NCI-H345 treated with DMSO at 0.1 percent for 48 hours (cell line): ENCODE results near the gene TMEM59.
"Not testable (repeated sequence)": the region's sequence is repeated elsewhere in the genome, so short reads cannot be mapped to it uniquely, and the experiment has no call there.

ENCODE experiments used
- DNase-seq: peaks from one replicate; lab custom pipeline; 2025; ENCODE audit not compliant: unreplicated experiment; lab: John Stamatoyannopoulos, UW

Gene TMEM59

DNA sequence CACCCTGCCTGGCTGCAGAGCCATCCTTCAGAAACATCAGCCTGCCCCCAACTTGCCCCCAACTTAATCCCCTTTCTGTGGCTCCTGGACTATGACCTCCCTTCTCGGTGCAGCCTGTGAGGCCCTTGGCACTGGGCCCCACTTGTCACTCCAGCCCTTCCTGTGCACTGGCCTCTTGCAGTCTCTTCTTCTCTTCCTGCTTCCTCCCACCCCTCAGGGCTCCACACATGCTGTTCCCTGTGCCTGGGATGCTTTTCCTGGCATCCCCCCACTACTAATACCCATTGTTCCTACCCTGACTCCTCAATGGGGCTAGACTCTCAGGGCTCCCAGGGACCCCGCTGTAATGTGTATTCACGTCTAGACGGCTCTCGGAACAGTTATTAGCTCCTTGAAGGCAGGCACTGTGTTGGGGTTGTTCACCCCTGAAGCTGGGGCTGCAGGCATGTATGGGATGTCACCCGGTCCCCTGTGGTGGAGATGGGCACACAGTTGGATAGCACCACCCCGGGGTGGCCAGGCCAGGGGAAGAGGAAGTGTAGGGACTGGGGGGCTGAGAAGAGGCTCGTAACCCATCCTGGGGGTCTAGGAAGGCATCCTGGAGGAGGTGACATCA lies 39.5 kb downstream of the TMEM59 start:
- DNase-seq = no peak

DNA sequence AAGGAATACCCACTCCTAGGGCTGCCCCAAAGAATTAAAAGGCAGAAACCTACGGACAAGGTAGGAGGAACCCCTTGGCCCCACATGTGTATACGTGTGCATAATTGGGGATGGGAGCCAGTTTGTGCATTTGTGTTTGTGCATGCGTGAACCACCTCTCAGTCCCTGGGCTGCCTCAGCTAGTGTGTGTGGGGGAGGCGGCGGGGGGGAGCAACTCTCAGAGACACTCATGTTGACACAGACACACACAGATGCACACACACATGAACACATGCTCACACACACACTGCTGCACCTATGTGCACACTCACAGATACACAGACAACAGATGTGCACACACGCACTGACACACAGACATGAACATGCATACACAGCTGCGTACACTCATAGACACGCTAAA lies 40.1 kb downstream of the TMEM59 start:
- DNase-seq = no peak

GRCh38 chr1:54012008-54012325 lies 41.0 kb downstream of the TMEM59 start:
- DNase-seq = no peak

GRCh38 chr1:54011316-54012007 lies 41.5 kb downstream of the TMEM59 start:
- DNase-seq = no peak

DNA sequence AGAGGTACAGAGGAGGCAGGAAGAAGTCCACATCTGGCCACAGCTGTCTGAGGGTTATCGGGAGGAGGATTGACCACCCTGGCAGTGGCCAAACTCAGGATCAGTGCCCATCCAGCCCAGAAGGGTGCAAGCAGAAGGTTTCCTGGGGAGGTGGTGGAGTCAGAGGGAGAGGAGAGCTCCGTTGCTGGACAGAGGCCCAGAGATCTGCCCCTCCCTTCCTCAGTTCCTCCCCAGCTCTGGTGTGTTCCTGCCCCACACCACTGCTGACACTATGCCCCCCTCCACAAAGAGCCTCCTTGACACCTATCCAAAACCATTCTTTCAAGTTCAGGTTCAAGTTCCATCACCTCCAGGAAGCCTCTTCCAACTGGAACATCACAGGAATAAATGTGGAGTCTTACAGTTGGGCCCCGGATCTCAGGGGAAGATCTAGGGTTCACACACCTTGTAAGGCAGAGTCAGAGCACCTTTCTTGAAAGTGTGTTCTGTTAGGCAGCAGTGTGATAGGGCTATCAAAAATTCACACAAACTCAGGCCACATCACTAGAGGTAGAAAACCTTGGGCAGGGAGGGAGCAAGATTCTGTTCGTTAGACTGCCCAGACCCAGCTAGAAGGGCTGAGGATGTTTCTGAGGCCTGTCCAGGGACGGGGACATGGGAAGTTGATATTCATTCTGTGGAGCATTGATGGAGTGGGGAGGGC lies 42.4 kb downstream of the TMEM59 start:
- no peak for DNase-seq

DNA sequence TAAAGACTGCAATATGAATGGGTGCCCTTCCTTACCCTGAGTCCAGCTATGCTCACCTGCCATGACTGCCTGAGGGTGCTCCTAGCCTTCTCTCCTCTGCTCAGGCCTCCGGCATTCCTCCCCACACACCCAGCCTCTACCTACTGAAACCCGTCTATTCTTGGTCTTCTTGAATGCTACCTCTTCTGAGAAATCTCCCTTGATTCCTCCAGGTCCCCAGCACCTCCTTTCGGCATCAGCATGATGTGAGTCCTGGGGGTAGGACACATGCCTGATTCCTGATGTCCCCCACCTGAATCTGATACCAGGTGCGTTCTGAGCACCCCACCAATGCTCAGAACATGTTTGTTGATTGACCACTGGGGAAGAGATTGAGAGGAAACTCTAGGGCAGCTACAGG lies 43.6 kb downstream of the TMEM59 start:
- DNase-seq = no peak

DNA sequence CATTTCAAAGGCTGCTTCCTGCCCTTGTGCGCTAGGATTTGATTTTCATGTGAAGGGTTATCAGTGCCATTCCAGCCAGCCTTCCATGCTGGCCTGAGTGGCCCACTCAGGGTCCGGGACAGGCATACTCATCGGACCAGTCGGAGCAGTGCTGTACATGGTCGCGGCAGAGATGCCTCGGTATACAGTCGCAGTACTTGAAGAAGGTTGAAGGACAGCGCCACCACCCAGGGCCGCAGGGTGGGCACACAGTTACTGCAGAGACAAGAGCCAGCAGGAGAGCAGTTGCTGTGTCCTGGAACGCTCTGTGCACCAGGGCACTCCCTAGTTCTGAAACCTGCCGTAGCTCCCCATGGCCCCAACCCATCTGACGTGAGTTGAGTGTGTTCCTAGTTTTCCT lies 44.1 kb downstream of the TMEM59 start:
- DNase-seq = no peak

DNA sequence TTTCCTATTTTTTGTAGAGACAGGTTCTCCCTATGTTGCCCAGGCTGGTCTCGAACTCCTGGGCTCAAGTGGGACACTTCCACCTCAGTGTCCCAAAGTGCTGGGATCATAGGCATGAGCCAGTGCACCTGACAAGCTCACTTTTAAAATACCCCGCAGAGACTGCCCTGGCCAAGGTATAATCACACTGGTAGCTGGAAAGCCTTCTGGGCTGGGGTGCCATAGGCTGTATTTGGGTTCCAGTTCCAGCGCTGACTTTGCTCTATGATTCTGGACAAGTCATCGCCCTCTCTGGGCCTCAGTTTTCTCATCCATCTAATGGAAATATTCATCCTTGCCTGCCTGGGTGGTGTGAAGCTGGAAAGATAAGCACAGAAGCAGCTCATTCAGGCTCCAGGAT lies 45.4 kb downstream of the TMEM59 start:
- no peak for DNase-seq

DNA sequence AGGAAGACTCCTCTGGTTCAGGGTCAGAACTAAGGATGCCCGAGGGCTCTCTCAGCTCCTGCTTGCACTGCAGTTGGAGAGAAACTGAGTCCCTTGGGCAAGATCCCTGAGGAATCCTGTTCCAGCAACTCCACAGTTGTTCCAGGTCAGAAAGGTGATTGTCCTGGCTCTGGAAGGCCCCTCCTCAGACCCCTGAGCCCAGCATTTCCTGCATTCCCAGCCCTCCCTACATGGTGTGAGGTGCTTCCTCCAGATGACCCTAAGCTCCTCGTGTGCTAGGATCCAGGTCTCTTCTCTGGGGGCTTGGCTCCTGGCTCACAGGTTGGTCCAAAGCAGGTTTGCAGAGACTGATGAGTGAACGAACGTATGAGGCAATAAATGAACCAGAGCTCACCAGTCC lies 46.5 kb downstream of the TMEM59 start:
- DNase-seq = no peak

DNA sequence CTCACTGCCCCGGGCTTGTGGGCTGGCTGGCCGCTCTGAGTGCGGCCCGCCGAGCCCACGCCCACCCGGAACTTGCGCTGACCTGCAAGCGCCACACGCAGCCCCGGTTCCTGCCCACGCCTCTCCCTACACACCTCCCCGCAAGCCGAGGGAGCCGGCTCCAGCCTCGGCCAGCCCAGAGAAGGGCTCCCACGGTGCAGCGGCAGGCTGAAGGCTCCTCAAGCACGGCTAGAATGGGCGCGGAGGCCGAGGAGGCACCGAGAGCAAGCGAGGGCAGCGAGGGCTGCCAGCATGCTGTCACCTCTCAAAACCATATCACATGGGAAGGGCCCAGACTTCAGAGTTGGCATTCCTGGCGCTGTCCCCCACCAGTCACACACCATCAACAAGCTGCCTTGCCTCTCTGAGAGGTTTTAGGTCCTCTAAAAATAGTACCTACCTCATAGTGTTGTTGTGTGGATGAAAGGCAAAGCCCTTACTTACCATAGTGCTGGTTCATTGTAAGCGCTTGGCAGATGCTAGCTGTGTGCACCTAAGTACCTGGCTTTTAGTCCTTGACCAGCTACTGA lies 48.4 kb downstream of the TMEM59 start:
- no peak for DNase-seq

DNA sequence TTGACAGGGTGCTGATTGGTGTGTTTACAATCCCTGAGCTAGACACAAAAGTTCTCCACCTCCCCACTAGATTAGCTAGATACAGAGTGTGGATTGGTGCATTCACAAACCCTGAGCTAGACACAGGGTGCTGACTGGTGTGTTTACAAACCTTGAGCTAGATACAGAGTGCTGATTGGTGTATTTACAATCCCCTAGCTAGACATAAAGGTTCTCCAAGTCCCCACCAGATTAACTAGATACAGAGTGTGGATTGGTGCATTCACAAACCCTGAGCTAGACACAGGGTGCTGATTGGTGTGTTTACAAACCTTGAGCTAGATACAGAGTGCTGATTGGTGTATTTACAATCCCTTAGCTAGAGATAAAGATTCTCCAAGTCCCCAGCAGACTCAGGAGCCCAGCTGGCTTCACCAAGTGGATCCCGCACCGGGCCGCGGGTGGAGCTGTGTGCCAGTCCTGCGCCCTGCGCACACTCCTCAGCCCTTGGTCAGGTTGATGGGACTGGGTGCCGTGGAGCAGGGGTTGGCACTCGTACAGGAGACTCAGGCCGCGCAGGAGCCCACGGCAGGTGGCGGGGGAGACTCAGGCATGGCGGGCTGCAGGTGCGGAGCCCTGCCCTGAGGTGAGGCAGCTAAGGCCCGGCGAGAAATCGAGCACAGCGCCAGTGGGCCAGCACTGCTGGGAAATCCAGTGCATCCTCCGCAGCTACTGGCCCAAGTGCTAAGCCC lies 49.1 kb downstream of the TMEM59 start:
- not testable (repeated sequence) for DNase-seq

- no peak for DNase-seq
These were observed 49.8 kb downstream of the TMEM59 start for GRCh38 chr1:54003249-54003646.

DNA sequence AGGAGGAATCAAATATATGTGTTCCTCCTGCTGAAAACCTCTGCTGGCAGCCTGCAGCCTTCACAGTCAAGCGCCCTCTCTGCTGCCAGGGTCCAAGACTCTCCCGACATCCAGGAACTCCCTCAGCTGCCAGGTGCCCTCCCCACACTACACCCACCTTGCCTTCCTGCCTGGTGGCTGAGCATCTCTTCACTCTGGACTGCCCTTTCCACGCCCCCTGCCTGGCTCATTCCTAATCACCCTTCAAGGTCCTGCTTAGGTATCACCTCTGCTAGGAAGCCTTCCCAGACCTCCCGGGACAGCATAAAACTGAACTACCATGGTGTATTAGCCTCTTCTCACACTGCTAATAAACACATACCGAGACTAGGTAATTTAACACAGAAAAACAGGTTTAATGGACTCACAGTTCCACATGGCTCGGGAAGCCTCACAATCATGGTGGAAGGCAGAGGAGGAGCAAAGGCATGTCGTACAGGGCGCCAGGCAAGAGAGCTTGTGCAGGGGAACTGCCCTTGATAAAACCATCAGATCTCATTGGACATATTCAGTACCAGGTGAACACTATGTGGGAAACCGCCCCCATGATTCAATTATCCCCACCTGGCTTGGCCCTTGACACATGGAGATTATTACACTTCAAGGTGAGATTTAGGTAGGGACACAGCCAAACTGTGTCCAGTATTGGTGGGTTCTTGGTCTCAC lies 50.3 kb downstream of the TMEM59 start:
- no peak for DNase-seq

- DNase-seq = peak; percentile 18
These were observed 51.4 kb downstream of the TMEM59 start for GRCh38 chr1:54001591-54001990.

- DNase-seq = no peak
These were observed 53.1 kb downstream of the TMEM59 start for GRCh38 chr1:53999920-54000319.

DNA sequence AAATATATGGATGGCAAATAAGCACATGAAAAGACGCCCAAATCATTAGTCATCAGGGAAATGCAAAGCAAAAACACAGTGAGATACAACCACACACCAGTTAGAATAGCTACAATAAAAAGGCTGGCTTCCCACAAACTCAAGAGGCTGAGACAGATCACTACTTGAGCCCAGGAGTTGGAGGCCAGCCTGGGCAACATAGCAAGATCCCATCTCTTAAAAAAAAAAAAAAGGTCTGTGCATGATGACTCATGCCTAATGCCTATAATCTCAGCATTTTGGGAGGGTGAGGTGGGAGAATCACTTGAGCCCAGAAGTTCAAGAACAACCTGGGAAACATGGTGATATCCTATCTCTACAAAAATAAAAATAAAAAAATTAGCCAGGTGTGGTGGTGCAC lies 54.8 kb downstream of the TMEM59 start:
- no peak for DNase-seq

GRCh38 chr1:53995683-53996082 lies 57.3 kb downstream of the TMEM59 start:
- no peak for DNase-seq

DNA sequence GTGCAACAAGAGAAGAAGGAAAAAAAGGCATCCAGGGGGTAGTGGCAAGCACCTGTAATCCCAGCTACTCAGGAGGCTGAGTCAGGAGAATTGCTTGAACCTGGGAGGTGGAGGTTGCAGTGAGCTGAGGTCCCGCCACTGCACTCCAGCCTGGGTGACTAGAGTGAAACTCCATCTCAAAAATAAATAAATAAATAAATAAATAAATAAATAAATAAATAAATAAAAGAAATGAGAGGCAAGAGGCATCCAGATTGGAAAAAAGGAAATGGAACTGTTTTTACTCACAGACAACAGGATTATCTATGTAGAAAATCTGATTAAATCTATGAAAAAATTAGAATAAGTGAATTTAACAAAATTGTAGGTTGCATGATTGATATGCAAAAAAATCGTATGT lies 58.5 kb downstream of the TMEM59 start:
- not testable (repeated sequence) for DNase-seq

DNA sequence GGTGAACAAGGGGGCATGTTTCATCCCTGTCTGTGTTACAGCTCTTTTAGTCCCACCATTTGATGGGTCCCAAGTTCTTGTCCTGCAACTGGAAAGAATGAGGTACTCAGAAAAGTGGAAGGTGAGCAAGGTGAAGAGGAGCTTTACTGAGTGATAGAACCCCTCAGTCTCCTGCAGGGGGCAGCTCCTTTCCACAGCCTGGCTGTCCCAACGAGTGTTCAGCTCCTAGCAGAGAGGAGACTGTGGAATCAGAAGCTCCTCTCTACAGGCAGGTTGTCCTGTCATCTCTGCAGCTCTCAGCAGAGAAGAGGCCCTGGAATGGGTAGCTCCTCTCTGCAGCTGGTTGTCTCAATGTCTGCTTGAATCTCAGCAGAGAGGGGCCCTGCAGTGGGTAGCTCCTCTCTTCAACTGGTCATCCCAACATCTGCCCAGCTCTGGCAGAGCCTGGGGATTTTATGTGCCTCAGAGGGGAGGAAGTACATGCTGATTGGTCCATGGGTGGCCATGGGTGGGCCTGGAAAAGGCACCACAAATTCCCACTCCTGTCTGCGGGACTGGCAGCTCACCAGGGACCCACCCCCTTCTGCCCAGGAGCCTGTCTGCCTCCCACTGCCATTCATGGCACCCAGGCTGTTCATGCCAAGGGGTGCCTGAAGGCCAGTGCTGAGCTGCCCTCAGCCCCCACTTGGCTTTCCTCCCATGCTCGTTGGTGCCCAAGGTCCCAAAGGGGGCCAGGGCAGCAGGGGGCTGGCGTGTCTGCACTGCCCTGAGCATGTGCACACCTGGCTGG lies 60.7 kb downstream of the TMEM59 start:
- no peak for DNase-seq

DNA sequence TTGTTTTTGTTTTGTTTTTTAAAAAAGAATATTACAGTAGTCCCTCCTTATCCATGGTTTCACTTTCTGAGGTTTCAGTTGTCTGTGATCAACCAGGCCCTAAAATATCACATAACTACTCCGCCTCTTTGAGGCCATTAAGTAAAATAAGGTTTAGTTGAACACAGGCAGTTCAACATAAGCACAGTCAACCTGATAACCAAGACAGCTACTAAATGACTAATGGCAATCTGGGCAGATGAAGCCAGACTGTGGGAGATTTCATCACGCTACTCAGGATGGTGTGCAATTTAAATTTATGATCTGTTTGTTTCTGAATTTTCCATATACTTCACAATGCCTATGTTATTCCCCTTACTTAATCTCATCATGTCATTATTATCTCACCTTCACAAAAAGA lies 65.1 kb downstream of the TMEM59 start:
- no peak for DNase-seq
